Ecto neural progenitor cell (in vitro differentiated cells): Measurements from ENCODE around the gene ROBO1.

Experiments used
- DNase-seq: peaks from one replicate; pipeline ENCODE4 v3.0.0-alpha.2; 2018; ENCODE audit warnings: low spot score

ROBO1 gene

DNA sequence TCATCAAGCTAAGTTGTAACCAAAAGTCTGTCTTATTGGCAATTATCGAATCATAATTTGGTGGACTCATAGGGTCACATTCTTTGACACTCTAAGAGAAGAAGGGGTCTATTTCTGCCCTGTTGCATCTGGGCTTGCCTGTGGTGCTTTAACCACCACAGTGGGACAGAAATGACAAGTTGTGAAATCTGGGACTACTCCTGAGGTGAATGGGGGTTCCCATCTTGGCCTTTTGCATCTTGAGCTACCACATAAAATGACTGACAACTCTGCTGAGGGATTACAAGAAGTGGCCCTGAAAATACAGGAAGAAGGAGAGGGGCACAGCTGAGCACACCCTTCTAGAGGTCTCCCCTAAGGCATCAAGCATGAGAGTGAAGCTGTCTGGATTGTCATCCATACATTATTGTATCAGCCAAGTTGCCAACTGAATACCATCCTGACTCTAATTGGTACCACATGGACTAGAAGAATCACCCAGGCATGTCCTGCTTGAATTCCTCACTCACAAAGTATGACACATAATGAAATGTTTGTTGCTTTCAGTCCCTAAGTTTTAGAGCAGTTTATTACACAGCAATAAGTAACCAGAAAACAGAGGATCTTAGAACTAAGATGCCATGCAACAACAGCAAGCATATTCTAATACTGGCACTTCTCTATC, 306.5 kb downstream of the ROBO1 start:
- no peak for DNase-seq

DNA sequence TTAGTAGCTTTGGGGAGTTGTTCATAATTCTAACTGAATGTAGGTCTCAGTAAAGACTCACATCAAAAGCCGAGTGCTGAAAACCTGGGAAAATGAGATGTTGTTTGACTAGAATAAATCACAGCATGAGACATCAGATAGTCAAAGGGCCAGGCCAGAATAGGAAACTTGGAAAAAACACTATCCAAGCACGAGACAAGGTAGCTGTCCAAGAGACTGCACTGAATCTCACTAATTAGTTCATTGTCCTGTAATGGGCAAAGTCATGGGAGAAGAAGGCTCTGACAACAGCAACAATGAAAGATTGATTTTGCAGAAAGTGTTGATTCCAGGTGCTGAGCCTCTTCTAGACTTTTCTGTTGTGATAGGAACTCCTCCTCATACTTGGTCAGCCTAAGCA, 314.2 kb downstream of the ROBO1 start:
- no peak for DNase-seq

DNA sequence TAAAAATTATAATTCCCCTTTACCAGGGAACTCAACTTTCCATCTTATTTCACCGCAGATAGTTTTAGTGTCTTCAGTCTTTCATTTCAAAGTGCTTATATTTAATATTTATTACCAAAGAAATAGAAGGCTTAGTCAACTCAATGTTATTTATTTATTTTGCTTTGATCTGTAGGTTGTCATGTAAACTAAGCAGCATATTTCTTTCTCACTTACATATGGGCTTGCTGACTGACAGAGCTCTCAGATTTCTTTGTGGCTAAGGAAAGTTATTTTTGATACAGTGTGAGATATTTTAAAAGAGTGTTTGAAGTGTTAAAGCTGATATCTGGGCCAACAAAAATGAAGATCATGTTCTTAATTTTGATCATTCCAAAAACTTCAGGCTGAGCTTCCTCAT, 331.4 kb downstream of the ROBO1 start:
- no peak for DNase-seq

DNA sequence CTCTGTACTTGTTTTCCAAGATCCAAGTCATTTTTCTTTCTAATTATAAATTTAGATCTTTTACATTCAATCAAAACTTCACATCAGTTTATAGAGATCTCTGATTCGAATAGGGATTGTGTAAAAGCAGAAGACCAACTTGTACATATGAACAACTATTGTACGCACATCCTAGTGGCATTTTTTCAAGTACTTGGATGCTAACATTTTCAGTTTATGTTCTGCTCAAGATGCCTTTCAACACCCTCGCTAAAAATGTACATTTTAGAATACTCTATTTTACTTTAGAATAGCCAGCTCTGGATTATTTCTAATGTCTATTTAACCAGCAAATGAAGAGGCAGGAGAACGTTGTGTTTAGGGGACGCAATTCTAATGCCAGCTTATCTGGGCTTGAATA, 340.7 kb downstream of the ROBO1 start:
- DNase-seq, result no peak

GRCh38 chr3:79424811-79425210, 343.0 kb downstream of the ROBO1 start:
- no peak for DNase-seq

DNA sequence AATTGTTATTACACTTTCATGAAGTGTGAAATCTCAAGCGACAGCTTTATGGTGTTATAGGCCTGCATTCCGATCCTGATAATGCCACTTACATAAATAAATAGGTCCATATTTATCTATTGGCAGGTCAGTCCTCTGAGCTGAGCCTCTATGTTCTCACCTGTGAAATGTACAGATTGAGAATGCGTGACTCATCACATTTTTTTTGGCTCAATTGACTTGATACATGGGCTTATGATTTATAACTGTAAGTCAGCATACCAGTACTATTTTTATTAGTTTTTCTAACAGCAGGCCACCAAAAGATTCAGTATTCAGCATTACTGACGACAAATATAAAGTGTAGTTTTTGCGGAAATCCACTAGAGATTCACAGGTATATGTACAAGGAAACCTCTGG, 344.4 kb downstream of the ROBO1 start:
- no peak for DNase-seq

DNA sequence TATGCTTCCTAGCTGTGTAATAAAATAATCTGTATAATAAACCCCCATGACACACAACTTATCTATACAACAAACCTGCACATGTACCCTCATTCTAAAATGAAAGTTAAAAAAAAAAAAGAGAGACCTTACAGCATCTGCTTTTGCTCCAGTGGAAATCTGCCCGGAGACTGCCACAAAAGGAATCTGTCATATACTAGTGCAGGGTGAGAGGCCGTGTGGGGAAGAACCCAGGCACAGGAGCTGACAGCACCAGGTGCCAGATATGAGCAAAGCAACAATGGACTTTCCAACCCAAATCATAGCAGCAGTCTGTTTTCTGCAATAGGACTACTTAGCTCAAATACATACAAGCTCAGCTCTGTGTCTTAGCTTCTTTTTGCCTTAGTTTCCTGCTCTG, 346.5 kb downstream of the ROBO1 start:
- DNase-seq, result no peak

- DNase-seq, result no peak
Observed at GRCh38 chr3:79418855-79419621, 348.8 kb downstream of the ROBO1 start.

GRCh38 chr3:79415356-79415755, 352.4 kb downstream of the ROBO1 start:
- DNase-seq, result no peak

- DNase-seq, result no peak
Observed at GRCh38 chr3:79414806-79415205, 353.0 kb downstream of the ROBO1 start.

DNA sequence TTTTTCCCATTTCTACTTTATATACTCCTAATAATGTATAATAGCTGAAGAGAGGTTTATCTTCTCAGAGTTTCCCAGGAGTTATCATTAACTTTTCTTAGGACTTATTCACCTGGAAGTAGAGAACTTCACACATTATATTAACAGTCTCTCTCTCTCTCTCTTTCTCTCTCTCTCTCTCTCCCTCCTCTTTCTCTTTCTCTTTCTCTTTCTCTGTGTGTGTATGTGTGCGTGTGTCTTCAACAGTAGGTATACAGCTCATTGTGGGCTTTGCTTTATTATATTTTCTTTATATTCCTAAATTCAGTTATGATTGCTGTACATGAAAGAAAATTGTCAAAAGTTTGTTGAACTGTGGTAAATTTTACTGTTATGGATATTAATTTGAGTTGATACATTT, 353.8 kb downstream of the ROBO1 start:
- no peak for DNase-seq

GRCh38 chr3:79412537-79412936, 355.3 kb downstream of the ROBO1 start:
- no peak for DNase-seq

DNA sequence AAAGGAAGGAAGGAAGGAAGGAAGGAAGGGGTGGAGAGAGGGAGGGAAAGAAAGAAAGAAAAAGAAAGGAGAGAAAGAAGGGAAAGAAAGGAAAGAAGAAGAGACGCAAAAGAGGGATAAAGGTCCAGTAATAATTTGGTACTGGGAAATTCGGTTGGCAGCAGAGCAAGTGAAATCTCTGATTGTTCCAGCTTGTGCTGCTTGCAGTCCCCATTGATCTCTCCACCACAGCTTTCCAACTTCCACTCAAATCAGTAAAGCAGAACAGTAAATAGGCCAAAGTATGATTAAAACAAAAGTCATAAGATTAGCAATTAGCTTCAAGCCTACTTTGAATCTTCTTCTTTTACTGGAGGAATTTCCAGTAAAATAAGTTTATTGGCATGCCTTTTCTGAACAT, 357.2 kb downstream of the ROBO1 start:
- no peak for DNase-seq

DNA sequence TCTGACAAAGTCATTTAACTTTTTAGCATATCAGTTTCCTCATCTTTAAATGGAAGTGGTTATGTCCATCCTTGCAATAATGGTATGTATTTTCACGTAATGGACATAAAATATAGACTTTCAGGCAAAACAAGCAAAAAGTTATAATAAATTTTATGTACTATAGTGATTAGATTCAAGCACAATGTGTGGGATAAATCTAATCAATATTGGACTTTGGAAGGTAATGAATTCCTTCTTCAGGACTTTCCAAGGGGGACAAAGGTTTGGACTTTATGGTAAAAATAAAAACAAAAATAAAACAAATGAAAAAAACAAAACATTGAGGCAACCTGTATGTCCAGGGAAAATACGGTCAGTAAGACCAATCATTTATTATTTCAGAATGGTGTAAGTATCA, 357.7 kb downstream of the ROBO1 start:
- DNase-seq, result no peak

DNA sequence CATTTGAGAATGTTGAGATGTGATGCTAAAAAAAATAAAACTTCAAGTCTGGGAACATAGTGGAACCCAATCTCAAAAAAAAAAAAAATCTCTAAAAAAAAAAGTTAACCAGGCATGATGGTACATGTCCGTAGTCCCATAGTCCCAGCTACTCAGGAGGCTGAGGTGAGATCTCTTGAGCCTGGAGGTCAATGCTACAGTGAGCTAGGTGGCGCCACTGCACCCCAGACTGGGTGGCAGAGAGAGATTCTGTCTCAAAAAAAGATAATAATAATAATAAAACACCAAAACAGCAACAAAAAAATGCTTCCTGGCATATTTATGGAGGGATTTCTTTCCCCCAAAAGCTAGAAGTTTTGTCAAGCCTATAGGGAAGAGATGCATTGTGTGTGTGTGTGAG, 361.6 kb downstream of the ROBO1 start:
- no peak for DNase-seq

- no peak for DNase-seq
Observed at GRCh38 chr3:79405183-79405582, 362.6 kb downstream of the ROBO1 start.

DNA sequence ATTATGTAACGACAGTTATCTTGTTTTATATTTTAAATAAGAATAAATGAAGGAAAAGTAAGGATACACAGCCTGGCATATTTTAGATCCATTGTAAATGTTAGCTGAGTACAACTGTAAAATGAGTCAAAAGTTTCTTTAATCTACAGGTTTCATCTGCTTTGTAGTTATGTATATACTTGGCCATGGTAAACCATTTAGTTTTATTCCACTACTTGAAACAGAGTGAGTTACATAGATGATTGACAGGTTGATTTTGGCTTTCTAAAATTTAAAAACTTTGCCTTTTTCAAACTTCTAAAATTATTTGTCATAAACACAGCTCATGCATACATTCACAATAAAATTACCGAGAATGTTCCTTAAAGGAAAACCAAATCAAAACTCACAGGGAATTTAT, 371.2 kb downstream of the ROBO1 start:
- DNase-seq, result no peak

DNA sequence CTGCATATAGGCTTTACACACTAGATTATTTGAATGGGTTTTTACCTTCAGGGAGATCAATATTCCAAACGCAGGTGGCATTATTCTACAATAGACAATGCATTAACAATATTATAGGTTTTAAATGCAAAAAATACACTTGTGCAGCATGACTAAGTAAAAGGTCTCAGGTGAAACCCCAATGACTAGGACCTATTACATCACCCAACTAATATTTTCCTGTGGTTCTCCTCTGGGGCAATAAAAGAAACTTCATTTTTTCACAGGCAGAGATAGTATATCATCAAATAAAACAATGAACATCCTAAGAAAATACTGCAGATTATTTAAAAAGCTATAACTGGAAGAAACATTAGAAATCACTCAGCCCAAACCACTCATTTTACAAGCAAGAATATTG, 375.3 kb downstream of the ROBO1 start:
- no peak for DNase-seq

- DNase-seq, result no peak
Observed at GRCh38 chr3:79390352-79390751, 377.4 kb downstream of the ROBO1 start.

- DNase-seq, result no peak
Observed at GRCh38 chr3:79385211-79385610, 382.6 kb downstream of the ROBO1 start.

- no peak for DNase-seq
Observed at GRCh38 chr3:79383402-79384012, 384.3 kb downstream of the ROBO1 start.

DNA sequence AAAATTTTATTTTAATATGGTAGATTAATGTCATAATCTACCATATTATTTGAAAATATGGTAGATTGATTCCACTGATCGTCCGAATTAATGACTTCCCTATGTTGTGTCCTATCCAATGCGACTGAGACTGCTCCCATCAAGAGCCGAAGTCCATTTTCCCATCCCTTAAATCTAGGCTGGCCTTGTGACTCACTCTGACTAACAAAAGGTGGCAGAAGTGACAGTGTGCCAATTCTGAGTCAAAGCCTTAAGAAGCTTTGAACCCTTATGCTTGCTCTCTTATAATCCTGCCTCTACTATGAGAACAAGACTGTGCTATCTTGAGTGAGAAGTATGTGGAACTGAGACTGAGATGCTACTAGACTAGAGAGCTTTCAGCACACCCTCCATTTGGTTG, 387.2 kb downstream of the ROBO1 start:
- DNase-seq, result no peak

- no peak for DNase-seq
Observed at GRCh38 chr3:79378064-79378463, 389.7 kb downstream of the ROBO1 start.

DNA sequence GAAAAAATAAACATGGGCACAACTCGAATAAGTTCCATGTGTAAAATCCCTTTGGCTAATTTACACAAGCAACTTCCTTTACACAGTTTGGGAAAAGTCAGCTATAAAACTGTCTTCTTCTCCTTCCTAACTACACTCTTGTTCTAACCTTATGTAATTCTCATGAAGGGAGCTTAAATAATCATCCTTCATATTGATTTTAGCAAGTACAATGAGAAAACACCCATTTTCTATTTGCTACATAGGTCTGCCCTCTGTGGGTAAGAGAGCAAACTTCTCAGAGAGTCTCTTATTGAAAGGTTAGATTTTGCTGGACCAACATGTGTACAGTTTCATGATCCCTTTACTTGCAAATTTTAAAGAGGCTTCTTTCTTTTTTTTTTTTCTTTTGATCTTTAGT, 398.5 kb downstream of the ROBO1 start:
- no peak for DNase-seq
